Loucy (cell line): ENCODE measurements around the gene CNIH3.

Source experiments
- H2AFZ ChIP-seq: fragments of 200-600 bp; sonication (generic); 2 replicates; pipeline ENCODE4 v1.6.0; 2016; ENCODE audit warnings: antibody characterized with exemption, mild to moderate bottlenecking, low read length, moderate library complexity
- H3F3A ChIP-seq: fragments of 200-600 bp; 2 replicates; pipeline ENCODE4 v1.6.0; 2016; ENCODE audit warnings: antibody characterized with exemption, low read depth, mild to moderate bottlenecking
- H3K27me3 ChIP-seq: fragments of 200-600 bp; sonication (generic); 2 replicates; pipeline ENCODE4 v1.6.1; 2014; ENCODE audit warnings: low read length, mild to moderate bottlenecking; ENCODE audit not compliant: insufficient read depth, poor library complexity, severe bottlenecking
- H3K36me3 ChIP-seq: fragments of 200-600 bp; sonication (generic); 2 replicates; pipeline ENCODE4 v1.6.1; 2016; ENCODE audit warnings: low read length; ENCODE audit not compliant: insufficient read depth
- H3K4me1 ChIP-seq: fragments of 200-600 bp; sonication (generic); 2 replicates; pipeline ENCODE4 v1.5.1; 2014; ENCODE audit warnings: low read length, mild to moderate bottlenecking; ENCODE audit not compliant: insufficient read depth, poor library complexity, severe bottlenecking
- H3K4me2 ChIP-seq: fragments of 200-600 bp; sonication (generic); 2 replicates; pipeline ENCODE4 v1.6.0; 2014; ENCODE audit warnings: antibody characterized with exemption, low read length, low read depth, mild to moderate bottlenecking; ENCODE audit not compliant: poor library complexity, severe bottlenecking
- H3K4me3 ChIP-seq: fragments of 200-600 bp; sonication (generic); 2 replicates; pipeline ENCODE4 v1.5.1; 2014; ENCODE audit warnings: low read length, mild to moderate bottlenecking, mixed read lengths; ENCODE audit not compliant: poor library complexity, severe bottlenecking
- H3K79me2 ChIP-seq: fragments of 200-600 bp; sonication (generic); 2 replicates; pipeline ENCODE4 v1.6.1; 2014; ENCODE audit warnings: low read length; ENCODE audit not compliant: insufficient read depth
- H3K9ac ChIP-seq: fragments of 200-600 bp; sonication (generic); 2 replicates; pipeline ENCODE4 v1.6.0; 2014; ENCODE audit warnings: mild to moderate bottlenecking, low read depth, low read length, moderate library complexity; ENCODE audit not compliant: poor library complexity, severe bottlenecking
- H3K9me2 ChIP-seq: fragments of 200-600 bp; sonication (generic); replicated peaks from 2 replicates; pipeline ENCODE4 v1.6.1; 2016; ENCODE audit warnings: low read depth, low read length, mixed read lengths
- H3K9me3 ChIP-seq: fragments of 200-600 bp; sonication (generic); 2 replicates; pipeline ENCODE4 v1.6.1; 2014; ENCODE audit warnings: mild to moderate bottlenecking, antibody characterized with exemption, low read length, low read depth; ENCODE audit not compliant: insufficient read depth
- H4K20me1 ChIP-seq: fragments of 200-600 bp; sonication (generic); 2 replicates; pipeline ENCODE4 v1.6.0; 2014; ENCODE audit warnings: antibody characterized with exemption, low read length, mild to moderate bottlenecking; ENCODE audit not compliant: insufficient read depth, poor library complexity, severe bottlenecking
- CTCF ChIP-seq: fragments of 200-600 bp; sonication (generic); conservative IDR thresholded peaks from 2 replicates; pipeline ENCODE4 v1.5.1; 2014; ENCODE audit warnings: mild to moderate bottlenecking, antibody characterized with exemption, low read length
- EZH2phosphoT487 ChIP-seq: fragments of 200-600 bp; IDR thresholded peaks from 2 replicates; pipeline ENCODE4 v1.6.1; 2018; ENCODE audit warnings: antibody characterized with exemption, mild to moderate bottlenecking, moderate library complexity, borderline replicate concordance

The CNIH3 gene

DNA sequence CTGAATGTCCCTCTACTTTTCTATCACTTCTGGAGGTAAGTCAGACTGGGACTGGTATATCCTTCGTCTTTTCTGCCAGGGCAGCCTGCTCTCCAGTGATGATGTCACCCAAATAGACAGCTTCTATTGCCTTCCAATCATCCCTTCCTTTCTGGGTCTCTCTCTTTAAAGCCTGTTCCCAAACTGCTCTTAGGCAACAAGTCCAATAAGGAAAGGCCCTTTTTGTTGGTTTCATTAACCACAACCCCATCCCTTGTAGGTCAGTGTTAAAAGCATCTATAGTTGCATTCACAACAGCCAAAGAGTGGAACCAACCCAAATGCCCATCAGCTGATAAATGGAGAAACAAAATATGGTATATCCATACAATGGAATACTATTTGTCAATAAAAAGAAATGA is 114.4 kb downstream of the CNIH3 start:
- H3K4me3 ChIP-seq, result no peak overlapping the region
- H3K9ac ChIP-seq, result no peak overlapping the region
- no peaks in the 10 kb centered on the region for H3K9me3 ChIP-seq
- no peaks in the 10 kb centered on the region for H3F3A ChIP-seq
- H3K9me2 ChIP-seq, result no peaks in the 10 kb centered on the region
- H3K4me2 ChIP-seq, result no peak overlapping the region
- H4K20me1 ChIP-seq, result no peaks in the 10 kb centered on the region
- H3K79me2 ChIP-seq, result no peaks in the 10 kb centered on the region
- no peaks in the 10 kb centered on the region; the same call in 1 of the 2 replicates for H3K36me3 ChIP-seq
- no peak overlapping the region for H2AFZ ChIP-seq
- H3K27me3 ChIP-seq, result no peaks in the 10 kb centered on the region
- H3K4me1 ChIP-seq, result peaks cover 17% of the 10 kb centered on the region
- TF ChIP-seq CTCF (no peak), EZH2phosphoT487 (no peak)

- Histone ChIP-seq H3K9me2 (no peaks in the 10 kb centered on the region), H2AFZ (no peak overlapping the region), H3K9ac (no peak overlapping the region), H3K4me3 (no peak overlapping the region), H3K9me3 (no peaks in the 10 kb centered on the region), H3K4me2 (no peak overlapping the region), H3F3A (no peaks in the 10 kb centered on the region), H3K4me1 (peaks cover 17% of the 10 kb centered on the region), H4K20me1 (no peaks in the 10 kb centered on the region), H3K36me3 (no peaks in the 10 kb centered on the region; the same call in 1 of the 2 replicates), H3K27me3 (no peaks in the 10 kb centered on the region), H3K79me2 (no peaks in the 10 kb centered on the region)
- TF ChIP-seq CTCF (no peak), EZH2phosphoT487 (no peak)
These were observed 114.8 kb downstream of the CNIH3 start for GRCh38 chr1:224730965-224731364.

- H3K9me3 ChIP-seq, result no peaks in the 10 kb centered on the region
- no peaks in the 10 kb centered on the region for H3K27me3 ChIP-seq
- no peak overlapping the region for H3K4me2 ChIP-seq
- peaks cover 16% of the 10 kb centered on the region for H3K4me1 ChIP-seq
- no peak overlapping the region for H2AFZ ChIP-seq
- H3F3A ChIP-seq, result no peaks in the 10 kb centered on the region
- TF ChIP-seq EZH2phosphoT487 (no peak), CTCF (no peak)
- H3K36me3 ChIP-seq, result peaks cover 3% of the 10 kb centered on the region; the same call in 1 of the 2 replicates
- no peaks in the 10 kb centered on the region for H4K20me1 ChIP-seq
- no peak overlapping the region for H3K4me3 ChIP-seq
- no peaks in the 10 kb centered on the region for H3K9me2 ChIP-seq
- H3K79me2 ChIP-seq, result no peaks in the 10 kb centered on the region
- no peak overlapping the region for H3K9ac ChIP-seq
These were observed 115.5 kb downstream of the CNIH3 start for GRCh38 chr1:224731633-224732032.
